HK-2 (cell line): Measurements from ENCODE around the gene SLC30A3.

Experiments used
- DNase-seq: peaks from one replicate; pipeline ENCODE4 v3.0.0-alpha.2; 2018; ENCODE audit not compliant: unreplicated experiment

The SLC30A3 gene

DNA sequence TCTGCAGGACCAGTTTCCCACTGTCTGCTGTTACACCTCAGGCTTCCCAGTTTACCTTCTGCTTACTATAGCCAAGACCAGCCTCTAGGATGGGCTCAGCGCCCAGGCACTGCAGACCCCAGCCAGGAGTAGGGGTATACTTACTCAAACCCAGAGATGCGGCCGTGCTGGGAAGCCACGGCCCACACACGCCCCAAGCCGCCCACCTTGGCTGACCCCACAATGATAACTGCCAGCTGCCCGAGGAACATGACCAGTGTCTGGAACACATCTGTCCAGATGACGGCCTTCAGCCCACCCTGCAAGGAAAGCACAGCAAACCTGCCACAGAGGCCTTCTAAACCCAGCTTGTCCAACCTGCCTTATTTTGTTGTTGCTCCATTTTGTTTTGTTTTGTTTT lies 57.6 kb downstream of the SLC30A3 start:
- no peak for DNase-seq

DNA sequence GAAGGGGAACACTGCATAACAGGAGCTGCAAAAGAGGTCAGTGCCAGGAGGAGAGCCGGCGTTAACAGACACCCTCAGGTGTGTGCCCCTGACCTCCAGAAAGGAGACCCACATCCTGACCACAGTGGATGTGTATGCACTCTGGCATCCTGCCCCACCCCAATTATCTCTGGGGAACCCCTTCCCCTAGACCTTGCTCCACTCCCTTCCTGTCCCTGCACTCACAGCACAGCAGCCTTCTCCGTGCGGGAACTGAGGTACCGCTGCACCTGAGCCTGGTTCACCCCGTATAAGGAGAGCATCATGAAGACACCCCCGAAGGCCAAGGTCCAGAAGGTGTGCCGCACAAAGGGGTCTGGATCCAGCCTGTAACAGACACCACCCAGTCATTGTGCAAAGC lies 58.3 kb downstream of the SLC30A3 start:
- no peak for DNase-seq

DNA sequence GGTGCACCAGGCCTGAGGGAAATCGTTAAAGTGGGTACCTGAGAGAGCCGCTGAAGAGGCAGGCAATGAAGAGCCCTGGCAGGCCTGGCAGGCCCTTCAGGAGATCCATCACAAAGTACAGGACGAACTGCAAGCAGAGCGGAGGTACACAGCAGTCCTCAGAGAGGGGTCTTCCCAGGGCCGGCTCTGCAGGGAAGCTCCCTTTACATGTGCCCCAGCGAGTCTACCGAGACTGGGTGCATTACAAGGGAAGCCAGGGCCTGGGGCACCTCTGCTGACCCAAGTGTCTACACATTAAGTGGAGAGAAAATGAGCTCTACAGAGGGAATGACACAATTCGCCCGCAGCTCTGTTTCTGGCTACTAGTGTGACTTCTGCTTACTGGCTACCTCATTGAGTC lies 59.1 kb downstream of the SLC30A3 start:
- DNase-seq, result no peak
